ENCODE measurements around the gene YBX2.
"Not testable (repeated sequence)": the region's sequence is repeated elsewhere in the genome, so short reads cannot be mapped to it uniquely, and the experiment has no call there.

The YBX2 gene

GRCh38 chr17:7250695-7251627, 43.5 kb downstream of the YBX2 start:
- ChIA-PET CTCF (interaction anchor here (0.6 to 1.7 kb wide), 3 partner anchors 10 to 30 kb away, joined by 3 read pairs; partner anchors contain the start of gene SLC2A4), POLR2A (interaction anchor here (1.0 to 4.3 kb wide), 3 partner anchors 11 to 37 kb away, joined by 3 to 52 read pairs (median 3); partner anchors contain the start of genes GABARAP and PHF23)
- TF ChIP-seq ARNT (IDR thresholded peaks at IDR 0.05), result no peak
- TF ChIP-seq FOXM1 (IDR thresholded peaks at IDR 0.05; ENCODE audit: borderline replicate concordance), result no peak
- TF ChIP-seq TARDBP (IDR thresholded peaks at IDR 0.05), result no peak
- TF ChIP-seq SUZ12 (IDR thresholded peaks at IDR 0.05), result no peak
- TF ChIP-seq FOXK2 (IDR thresholded peaks at IDR 0.05), result no peak
- TF ChIP-seq HDGF (IDR thresholded peaks at IDR 0.05; ENCODE audit: borderline replicate concordance), result no peak
- TF ChIP-seq CTBP1 (IDR thresholded peaks at IDR 0.05; ENCODE audit: borderline replicate concordance), result no peak
- no peak for TF ChIP-seq BHLHE40 (IDR thresholded peaks at IDR 0.05; ENCODE audit: borderline replicate concordance)
- TF ChIP-seq PKNOX1 (IDR thresholded peaks at IDR 0.05), result no peak
- no peak for TF ChIP-seq LEF1 (IDR thresholded peaks at IDR 0.05; ENCODE audit: borderline replicate concordance)
- no peak for DNase-seq (ENCODE audit: extremely low spot score)

- no peak for DNase-seq (ENCODE audit: extremely low spot score)
- ChIA-PET CTCF (no interaction called here), POLR2A (interaction anchor here (4.3 kb wide), 1 partner anchor 10 kb away, joined by 52 read pairs; the partner anchor contains the start of genes GABARAP and PHF23)
- no peak for TF ChIP-seq FOXA1 (IDR thresholded peaks at IDR 0.05)
- TF ChIP-seq SP1 (IDR thresholded peaks at IDR 0.05), result no peak
- no peak for TF ChIP-seq FOXK2 (IDR thresholded peaks at IDR 0.05)
Measured at GRCh38 chr17:7249830-7250229, 44.6 kb downstream of the YBX2 start.

- POLR2A ChIA-PET, result interaction anchor here (4.3 kb wide), 1 partner anchor 9 kb away, joined by 52 read pairs; the partner anchor contains the start of genes GABARAP and PHF23
- CTCF ChIA-PET, result no interaction called here
- DNase-seq (ENCODE audit: extremely low spot score), result no peak
- TF ChIP-seq NFRKB (IDR thresholded peaks at IDR 0.05) (no peak), CTBP1 (IDR thresholded peaks at IDR 0.05; ENCODE audit: borderline replicate concordance) (no peak), ELF4 (IDR thresholded peaks at IDR 0.05) (no peak), SP1 (IDR thresholded peaks at IDR 0.05) (no peak), BHLHE40 (IDR thresholded peaks at IDR 0.05; ENCODE audit: borderline replicate concordance) (no peak), LEF1 (IDR thresholded peaks at IDR 0.05; ENCODE audit: borderline replicate concordance) (no peak), HDGF (IDR thresholded peaks at IDR 0.05; ENCODE audit: borderline replicate concordance) (no peak), SUZ12 (IDR thresholded peaks at IDR 0.05) (no peak), FOXA1 (IDR thresholded peaks at IDR 0.05) (no peak), L3MBTL2 (conservative IDR thresholded peaks at IDR 0.05) (no peak), ZNF384 (IDR thresholded peaks at IDR 0.05) (no peak), FOXM1 (IDR thresholded peaks at IDR 0.05; ENCODE audit: borderline replicate concordance) (no peak), ARNT (IDR thresholded peaks at IDR 0.05) (no peak), TARDBP (IDR thresholded peaks at IDR 0.05) (no peak), PKNOX1 (IDR thresholded peaks at IDR 0.05) (no peak)
Measured at GRCh38 chr17:7249214-7249613, 45.2 kb downstream of the YBX2 start.

- ChIA-PET CTCF (no interaction called here), POLR2A (interaction anchor here (4.3 kb wide), 1 partner anchor 9 kb away, joined by 52 read pairs; the partner anchor contains the start of genes GABARAP and PHF23)
- TF ChIP-seq SUZ12 (IDR thresholded peaks at IDR 0.05) (no peak), NFRKB (IDR thresholded peaks at IDR 0.05) (no peak), L3MBTL2 (conservative IDR thresholded peaks at IDR 0.05) (no peak), CTBP1 (IDR thresholded peaks at IDR 0.05; ENCODE audit: borderline replicate concordance) (no peak), BHLHE40 (IDR thresholded peaks at IDR 0.05; ENCODE audit: borderline replicate concordance) (no peak), ZNF384 (IDR thresholded peaks at IDR 0.05) (no peak), FOXK2 (IDR thresholded peaks at IDR 0.05) (no peak), PKNOX1 (IDR thresholded peaks at IDR 0.05) (no peak), LEF1 (IDR thresholded peaks at IDR 0.05; ENCODE audit: borderline replicate concordance) (no peak), HDGF (IDR thresholded peaks at IDR 0.05; ENCODE audit: borderline replicate concordance) (no peak), ELF4 (IDR thresholded peaks at IDR 0.05) (no peak)
- DNase-seq (ENCODE audit: extremely low spot score), result no peak
Measured at GRCh38 chr17:7248796-7249195, 45.6 kb downstream of the YBX2 start.

- CTCF ChIA-PET, result interaction anchor here (1.1 kb wide), 1 partner anchor 11 kb away, joined by 3 read pairs; no protein-coding TSS in a partner anchor
- POLR2A ChIA-PET, result no interaction called here
- DNase-seq (ENCODE audit: extremely low spot score), result no peak
- TF ChIP-seq ELF4 (IDR thresholded peaks at IDR 0.05) (no peak), FOXA1 (IDR thresholded peaks at IDR 0.05) (no peak), SUZ12 (IDR thresholded peaks at IDR 0.05) (no peak), BHLHE40 (IDR thresholded peaks at IDR 0.05; ENCODE audit: borderline replicate concordance) (no peak), SP1 (IDR thresholded peaks at IDR 0.05) (no peak), NFRKB (IDR thresholded peaks at IDR 0.05) (no peak), TARDBP (IDR thresholded peaks at IDR 0.05) (no peak), ZNF384 (IDR thresholded peaks at IDR 0.05) (no peak), FOXM1 (IDR thresholded peaks at IDR 0.05; ENCODE audit: borderline replicate concordance) (no peak), LEF1 (IDR thresholded peaks at IDR 0.05; ENCODE audit: borderline replicate concordance) (no peak), FOXK2 (IDR thresholded peaks at IDR 0.05) (no peak), L3MBTL2 (conservative IDR thresholded peaks at IDR 0.05) (no peak), PKNOX1 (IDR thresholded peaks at IDR 0.05) (no peak)
Measured at GRCh38 chr17:7246779-7247178, 47.7 kb downstream of the YBX2 start.

GRCh38 chr17:7243838-7244237, 50.6 kb downstream of the YBX2 start:
- POLR2A ChIA-PET, result interaction anchor here (1.6 to 2.8 kb wide), 2 partner anchors 9 to 86 kb away, joined by 7 to 11 read pairs; partner anchors contain the start of genes DVL2 and NEURL4
- not testable (repeated sequence) for DNase-seq (ENCODE audit: extremely low spot score)
- CTCF ChIA-PET, result interaction anchor here (0.6 kb wide), 1 partner anchor 372 kb away, joined by 3 read pairs; no protein-coding TSS in a partner anchor

All from HEK293T (cell line).